Measurements from ENCODE around the gene VIL1.

GRCh38 chr2:218478544-218478943 is 59.6 kb downstream of the VIL1 start:
- TF ChIP-seq POLR2A (IDR thresholded peaks at IDR 0.05) (no peak), CTCF (IDR thresholded peaks at IDR 0.05) (no peak)

All from prostate gland (tissue), 2 donors.